Uterus (tissue), 2 donors: ENCODE results near the gene ADCY7.

Source experiments
- POLR2A ChIP-seq, 2 donors: fragments of 450-650 bp; IDR thresholded peaks; one replicate each; pipeline ENCODE4 v1.6.1; 2016; ENCODE audit warnings: antibody characterized with exemption in 2 of 2, mild to moderate bottlenecking in 1 of 2, moderate library complexity in 1 of 2
- TF ChIP-seq, protein P1 (sequence below), 4 experiments: fragments of 200-600 bp in 2 of 4; fragments of 450-650 bp in 2 of 4; sonication (generic) in 2 of 4; IDR thresholded peaks; one replicate each; pipeline ENCODE4 v1.5.1; 2016 to 2019; ENCODE audit warnings: antibody characterized with exemption in 4 of 4, mild to moderate bottlenecking in 2 of 4, moderate library complexity in 1 of 4

- TF ChIP-seq POLR2A (IDR thresholded peaks at IDR 0.05), result no peak
- TF ChIP-seq, protein P1, sequence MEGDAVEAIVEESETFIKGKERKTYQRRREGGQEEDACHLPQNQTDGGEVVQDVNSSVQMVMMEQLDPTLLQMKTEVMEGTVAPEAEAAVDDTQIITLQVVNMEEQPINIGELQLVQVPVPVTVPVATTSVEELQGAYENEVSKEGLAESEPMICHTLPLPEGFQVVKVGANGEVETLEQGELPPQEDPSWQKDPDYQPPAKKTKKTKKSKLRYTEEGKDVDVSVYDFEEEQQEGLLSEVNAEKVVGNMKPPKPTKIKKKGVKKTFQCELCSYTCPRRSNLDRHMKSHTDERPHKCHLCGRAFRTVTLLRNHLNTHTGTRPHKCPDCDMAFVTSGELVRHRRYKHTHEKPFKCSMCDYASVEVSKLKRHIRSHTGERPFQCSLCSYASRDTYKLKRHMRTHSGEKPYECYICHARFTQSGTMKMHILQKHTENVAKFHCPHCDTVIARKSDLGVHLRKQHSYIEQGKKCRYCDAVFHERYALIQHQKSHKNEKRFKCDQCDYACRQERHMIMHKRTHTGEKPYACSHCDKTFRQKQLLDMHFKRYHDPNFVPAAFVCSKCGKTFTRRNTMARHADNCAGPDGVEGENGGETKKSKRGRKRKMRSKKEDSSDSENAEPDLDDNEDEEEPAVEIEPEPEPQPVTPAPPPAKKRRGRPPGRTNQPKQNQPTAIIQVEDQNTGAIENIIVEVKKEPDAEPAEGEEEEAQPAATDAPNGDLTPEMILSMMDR (IDR thresholded peaks at IDR 0.05), result no peak
Measured at GRCh38 chr16:50288920-50289319, 22.6 kb downstream of the ADCY7 start.
